IMR-90 (cell line): ENCODE data around the gene SRSF7. TPM values are rescaled to one million over a fixed set of nuclear protein-coding genes. Genes with fewer than 3 reads are reported as not detected.

Experiments used
- ATAC-seq: fragments of 200-7000 bp; cut with Tn5 transposase; 2 replicates; pipeline ENCODE4 v1.9.1; 2020; ENCODE audit warnings: low read depth, mild to moderate bottlenecking, moderate library complexity
- BruUV-seq: library from RNA; stranded (reverse); fragments of 400-500 nt; replicated peaks from 2 replicates; lab custom pipeline; 2021; lab: Mats Ljungman, UMichigan
- CTCF ChIA-PET: fragments of 300-600 bp; formaldehyde crosslinking; extraction: SDS; loops from one replicate; lab custom pipeline; 2021; ENCODE audit warnings: antibody characterized with exemption; lab: Yijun Ruan, JAX
- POLR2A ChIA-PET: fragments of 300-600 bp; sonication (Branson Sonifier 250); formaldehyde crosslinking; loops from one replicate; lab custom pipeline; 2022; ENCODE audit warnings: antibody characterized with exemption; ENCODE audit not compliant: unreplicated experiment; lab: Charles Lee
- DNase-seq: peaks from one replicate; pipeline ENCODE4 v3.0.0; 2013
- H2AFZ ChIP-seq: replicated peaks from 2 replicates; pipeline ENCODE3; 2013; ENCODE audit warnings: low read length, mild to moderate bottlenecking; ENCODE audit not compliant: poor library complexity
- H2AK5ac ChIP-seq: 2 replicates; pipeline ENCODE4 v1.6.1; 2013; ENCODE audit warnings: low read depth, low read length, inconsistent platforms
- H2AK9ac ChIP-seq: replicated peaks from 2 replicates; pipeline ENCODE3; 2013; ENCODE audit warnings: mild to moderate bottlenecking, low read depth, low read length, moderate library complexity; ENCODE audit not compliant: poor library complexity
- H2BK120ac ChIP-seq: 2 replicates; pipeline ENCODE4 v1.6.1; 2013; ENCODE audit warnings: low read depth, low read length, inconsistent platforms
- H2BK15ac ChIP-seq: 3 replicates; pipeline ENCODE4 v1.6.1; 2013; ENCODE audit warnings: low read depth, low read length, inconsistent platforms
- H2BK20ac ChIP-seq: 2 replicates; pipeline ENCODE4 v1.6.1; 2013; ENCODE audit warnings: low read depth, mild to moderate bottlenecking, inconsistent platforms, low read length, moderate library complexity
- H2BK5ac ChIP-seq: 2 replicates; pipeline ENCODE4 v1.6.1; 2013; ENCODE audit warnings: mild to moderate bottlenecking, low read depth, low read length, inconsistent platforms; ENCODE audit not compliant: poor library complexity, severe bottlenecking
- H3K14ac ChIP-seq: replicated peaks from 2 replicates; pipeline ENCODE4 v1.6.1; 2013; ENCODE audit warnings: low read depth, low read length, inconsistent platforms
- H3K18ac ChIP-seq: 2 replicates; pipeline ENCODE4 v1.6.1; 2013; ENCODE audit warnings: low read depth, low read length, control low read depth
- H3K23ac ChIP-seq: 2 replicates; pipeline ENCODE4 v1.6.1; 2013; ENCODE audit warnings: low read depth, low read length, inconsistent platforms
- H3K27ac ChIP-seq: 2 replicates; pipeline ENCODE4 v1.5.1; 2013; ENCODE audit warnings: mild to moderate bottlenecking, control low read depth, low read length; ENCODE audit not compliant: insufficient read depth
- H3K27me3 ChIP-seq: 2 replicates; pipeline ENCODE4 v1.6.1; 2013; ENCODE audit warnings: low read length; ENCODE audit not compliant: control insufficient read depth, insufficient read depth
- H3K36me3 ChIP-seq: 2 replicates; pipeline ENCODE4 v1.6.1; 2013; ENCODE audit warnings: low read length, mixed read lengths; ENCODE audit not compliant: control insufficient read depth, insufficient read depth
- H3K4ac ChIP-seq: 2 replicates; pipeline ENCODE4 v1.6.1; 2013; ENCODE audit warnings: low read depth, low read length, inconsistent platforms
- H3K4me1 ChIP-seq: 2 replicates; pipeline ENCODE4 v1.6.1; 2013; ENCODE audit warnings: low read length, mixed read lengths; ENCODE audit not compliant: control insufficient read depth, insufficient read depth
- H3K4me2 ChIP-seq: 2 replicates; pipeline ENCODE4 v1.6.1; 2013; ENCODE audit warnings: low read depth, mild to moderate bottlenecking, control low read depth, low read length, moderate library complexity
- H3K4me3 ChIP-seq: 2 replicates; pipeline ENCODE4 v1.5.1; 2013; ENCODE audit warnings: low read depth, mild to moderate bottlenecking, control low read depth, low read length, moderate library complexity; ENCODE audit not compliant: insufficient read depth
- H3K56ac ChIP-seq: 2 replicates; pipeline ENCODE4 v1.6.1; 2013; ENCODE audit warnings: low read length, inconsistent platforms; ENCODE audit not compliant: insufficient read depth; ENCODE audit errors: extremely low read depth
- H3K79me1 ChIP-seq, 2 experiments: 2 replicates each; pipeline ENCODE4 v1.6.1; 2013; ENCODE audit warnings: low read length in 2 of 2, inconsistent platforms in 1 of 2, low read depth in 1 of 2
- H3K9ac ChIP-seq: 2 replicates; pipeline ENCODE4 v1.6.1; 2013; ENCODE audit warnings: low read depth, low read length, control low read depth
- H3K9me1 ChIP-seq: 2 replicates; pipeline ENCODE4 v1.6.1; 2013; ENCODE audit warnings: low read length, inconsistent platforms; ENCODE audit not compliant: insufficient read depth
- H3K9me3 ChIP-seq: 2 replicates; pipeline ENCODE4 v1.6.1; 2013; ENCODE audit warnings: low read length; ENCODE audit not compliant: control insufficient read depth, insufficient read depth
- H4K20me1 ChIP-seq: 2 replicates; pipeline ENCODE4 v1.6.1; 2013; ENCODE audit warnings: low read length, inconsistent platforms; ENCODE audit not compliant: insufficient read depth
- H4K5ac ChIP-seq: 2 replicates; pipeline ENCODE4 v1.6.1; 2013; ENCODE audit warnings: mild to moderate bottlenecking, low read depth, low read length, control low read depth
- H4K8ac ChIP-seq, 2 experiments: 2 replicates each; pipeline ENCODE4 v1.6.1; 2013; ENCODE audit warnings: low read depth in 2 of 2, low read length in 2 of 2, control low read depth in 1 of 2, inconsistent platforms in 1 of 2
- H4K91ac ChIP-seq: 2 replicates; pipeline ENCODE4 v1.6.1; 2013; ENCODE audit warnings: low read depth, low read length, inconsistent platforms; ENCODE audit not compliant: insufficient read depth
- BHLHE40 ChIP-seq: fragments of 150-350 bp; IDR thresholded peaks from 2 replicates; pipeline ENCODE4 v1.6.1; 2016; ENCODE audit warnings: mild to moderate bottlenecking, low read depth, low read length
- CEBPB ChIP-seq: IDR thresholded peaks from 2 replicates; pipeline ENCODE4 v1.6.1; 2012; ENCODE audit warnings: low read depth, low read length, improper control_type of control experiment
- CHD1 ChIP-seq: IDR thresholded peaks from 2 replicates; pipeline ENCODE4 v1.6.1; 2012; ENCODE audit warnings: low read depth, low read length, improper control_type of control experiment
- CTCF ChIP-seq: conservative IDR thresholded peaks from 2 replicates; pipeline ENCODE4 v1.5.1; 2012; ENCODE audit warnings: mild to moderate bottlenecking, low read depth, low read length, improper control_type of control experiment
- ELK1 ChIP-seq: fragments of 150-350 bp; IDR thresholded peaks from 2 replicates; pipeline ENCODE4 v1.6.1; 2016; ENCODE audit warnings: low read depth, mild to moderate bottlenecking, low read length, moderate library complexity, borderline replicate concordance
- FOS ChIP-seq: fragments of 150-350 bp; IDR thresholded peaks from 2 replicates; pipeline ENCODE4 v1.6.1; 2016; ENCODE audit warnings: low read depth, low read length
- MAFK ChIP-seq: IDR thresholded peaks from 2 replicates; pipeline ENCODE4 v1.6.1; 2012; ENCODE audit warnings: low read depth, low read length, improper control_type of control experiment
- MAZ ChIP-seq: IDR thresholded peaks from 2 replicates; pipeline ENCODE4 v1.6.1; 2012; ENCODE audit warnings: low read depth, mild to moderate bottlenecking, low read length, improper control_type of control experiment, moderate library complexity, borderline replicate concordance
- MXI1 ChIP-seq: IDR thresholded peaks from 2 replicates; pipeline ENCODE4 v1.6.1; 2012; ENCODE audit warnings: low read depth, mild to moderate bottlenecking, low read length, moderate library complexity, borderline replicate concordance
- NFE2L2 ChIP-seq: fragments of 150-350 bp; IDR thresholded peaks from 2 replicates; pipeline ENCODE4 v1.6.1; 2016; ENCODE audit warnings: low read depth, mild to moderate bottlenecking, low read length
- POLR2A ChIP-seq: IDR thresholded peaks from 2 replicates; pipeline ENCODE4 v1.6.1; 2012; ENCODE audit warnings: mild to moderate bottlenecking, low read depth, low read length
- RAD21 ChIP-seq: IDR thresholded peaks from 2 replicates; pipeline ENCODE4 v1.6.1; 2012; ENCODE audit warnings: low read length, improper control_type of control experiment
- RCOR1 ChIP-seq: IDR thresholded peaks from 2 replicates; pipeline ENCODE4 v1.6.1; 2012; ENCODE audit warnings: mild to moderate bottlenecking, low read length, improper control_type of control experiment; ENCODE audit not compliant: insufficient replicate concordance
- RFX5 ChIP-seq: IDR thresholded peaks from 2 replicates; pipeline ENCODE4 v1.8.0; 2012; ENCODE audit warnings: low read depth, mild to moderate bottlenecking, low read length, moderate library complexity
- SMC3 ChIP-seq: fragments of 150-350 bp; IDR thresholded peaks from 2 replicates; pipeline ENCODE4 v1.6.1; 2016; ENCODE audit warnings: low read depth, mild to moderate bottlenecking, antibody characterized with exemption, low read length, moderate library complexity
- USF2 ChIP-seq: fragments of 150-350 bp; IDR thresholded peaks from 2 replicates; pipeline ENCODE4 v1.6.1; 2017; ENCODE audit warnings: mild to moderate bottlenecking, antibody characterized with exemption, low read length, low read depth
- WGBS, 2 experiments: methylation state at CpG; one replicate each; pipeline versions ENCODE4 v1.1.5 to v1.1.7; 2013; ENCODE audit warnings: missing lambda C conversion rate in 2 of 2; ENCODE audit not compliant: insufficient read length in 1 of 2; ENCODE audit errors: extremely low coverage in 2 of 2; 5-methylcytosine and 5-hydroxymethylcytosine counted together
- dilution Hi-C: fragments of 300-500 bp; cut with HindIII; formaldehyde crosslinking; loops from one replicate; pipeline ENCODE4 v1.14.3; 2018; ENCODE audit warnings: low sequenced_read_pairs; ENCODE audit not compliant: unreplicated experiment
- in situ Hi-C: fragments of 300-500 bp; cut with MboI; formaldehyde crosslinking; loops from 3 replicates; pipeline ENCODE4 v1.14.3; 2019; ENCODE audit warnings: low sequenced_read_pairs, inconsistent platforms, mixed read lengths
- intact Hi-C: fragments of 100-400 bp; cut with micrococcal nuclease; formaldehyde crosslinking; loops from 2 replicates; pipeline ENCODE4 v1.10.0; 2022
- polyA plus RNA-seq, 3 experiments: library from polyadenylated mRNA; depleted of rRNA; stranded (reverse); fragments of >200 nt; gene quantifications; 2 replicates each; pipeline ENCODE4 v1.2.3, GENCODE V29; 2012; ENCODE audit warnings: low replicate concordance in 1 of 3
- total RNA-seq: library from RNA; depleted of rRNA; stranded (reverse); fragments of >200 nt; gene quantifications from 2 replicates; pipeline ENCODE4 v1.2.3, GENCODE V29; 2012

The SRSF7 gene
- total and polyA plus RNA-seq, 2 of the 4 experiments (the other 2 are of a cell fraction) = 148 to 191 TPM

GRCh38 chr2:38778687-38779082 lies 27.5 kb upstream of the SRSF7 start:
- 7% methylated on average over 2 of the region's 8 CpGs; no CpG with 5 or more reads in 1 of the 2 experiments for WGBS, 2 experiments
- Histone ChIP-seq H3K79me1 (peaks cover 10 to 14% of the 10 kb centered on the region in 2 experiments), H3K4me1 (no peaks in the 10 kb centered on the region), H3K14ac (peak overlapping the region; percentile 97), H3K9me3 (no peaks in the 10 kb centered on the region), H2BK5ac (peak overlapping the region; percentile 73), H3K56ac (peak overlapping the region; percentile 80), H4K20me1 (no peaks in the 10 kb centered on the region), H4K91ac (peak overlapping the region; percentile 79; the same call in 1 of the 2 replicates), H3K4ac (peak overlapping the region; percentile 87; the same call in 1 of the 2 replicates), H2BK20ac (no peak overlapping the region), H2AFZ (peak overlapping the region; percentile 90), H2BK15ac (no peak overlapping the region), H3K9ac (peak overlapping the region; percentile 79), H3K27ac (peak overlapping the region; percentile 36), H2AK9ac (peak overlapping the region; percentile 93), H3K4me3 (peak overlapping the region; percentile 65), H3K36me3 (0 out of 2 replicates have a peak, but pooled peaks cover 3% of the 10 kb centered on the region), H4K5ac (peak overlapping the region; percentile 76), H2AK5ac (peak overlapping the region; percentile 40; the same call in 1 of the 2 replicates), H4K8ac (peak overlapping the region; percentile 75 to 96), H3K4me2 (peak overlapping the region; percentile 86), H3K27me3 (no peaks in the 10 kb centered on the region), H3K23ac (peak overlapping the region; percentile 94; the same call in 1 of the 2 replicates), H3K9me1 (peaks cover 3% of the 10 kb centered on the region; the same call in 1 of the 2 replicates), H3K18ac (no peak overlapping the region), H2BK120ac (no peak overlapping the region)
- ChIA-PET POLR2A (no interaction called here), CTCF (no interaction called here)
- in situ Hi-C loops (no loop called here), intact Hi-C loops (loop anchor here (2.0 kb wide), 1 partner anchor 28 kb away; the partner anchor contains the start of gene SRSF7), dilution Hi-C loops (no loop called here)
- TF ChIP-seq MAFK (no peak), FOS (no peak), CEBPB (no peak), SMC3 (no peak), NFE2L2 (no peak), CTCF (no peak), MXI1 (no peak), RCOR1 (no peak), ELK1 (no peak), CHD1 (no peak), POLR2A (no peak), RFX5 (no peak), USF2 (no peak), BHLHE40 (no peak), RAD21 (no peak), MAZ (no peak)
- ATAC-seq (no peak), DNase-seq (no peak)
- no TSS peak for BruUV-seq
